ENCODE data around the gene ATXN1L.
A peak's percentile ranks its signal among the peaks of the same experiment; 100 is the strongest.
"Not testable (repeated sequence)": the region's sequence is repeated elsewhere in the genome, so short reads cannot be mapped to it uniquely, and the experiment has no call there.

The ATXN1L gene

DNA sequence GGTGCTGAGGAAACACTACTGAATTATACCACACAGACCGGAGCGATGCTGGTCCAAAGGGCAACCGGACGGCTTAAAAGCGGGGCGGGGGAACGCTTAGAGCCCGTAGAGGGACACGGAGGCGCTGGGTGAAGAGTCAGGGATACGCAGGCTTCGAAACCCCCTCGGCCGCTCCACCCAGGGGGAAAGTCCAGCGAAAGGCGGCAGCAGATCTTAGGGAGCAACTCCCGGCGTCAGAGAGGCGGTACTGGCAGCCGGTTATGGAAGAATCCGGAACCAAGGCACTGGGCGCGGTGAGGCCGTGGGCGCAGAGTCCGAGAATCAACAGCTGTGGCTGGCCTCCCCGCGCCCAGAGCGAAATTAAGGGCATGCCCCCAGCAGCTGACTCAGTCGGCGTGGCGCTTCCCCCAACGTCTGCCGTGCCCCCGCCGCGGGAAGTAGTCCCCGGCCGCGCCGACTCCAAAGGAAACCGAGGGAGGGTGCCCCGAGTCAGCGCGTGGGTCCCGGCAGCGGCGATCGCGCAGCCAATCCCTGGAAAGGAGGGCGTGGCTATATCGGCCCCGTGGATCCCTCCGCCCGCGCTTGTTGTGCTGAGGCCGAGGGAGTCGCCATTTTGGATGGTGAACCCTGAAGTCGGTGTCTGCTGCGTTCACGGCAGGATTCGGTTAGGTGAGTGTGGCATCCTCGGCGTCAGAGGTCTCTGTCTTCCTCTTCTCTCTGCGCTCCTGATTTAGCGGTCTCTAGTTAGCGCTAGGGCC is 49.3 kb downstream of the ATXN1L start, which contains the start of gene IST1:
TSS of gene IST1 (plus strand) at position 611 of the 758 bp plus-strand sequence. CDS start 20,110 bp downstream, outside the sequence.
- DNase-seq, result peak; percentile 98

GRCh38 chr16:71895679-71896365 is 50.0 kb downstream of the ATXN1L start:
- DNase-seq, result no peak

DNA sequence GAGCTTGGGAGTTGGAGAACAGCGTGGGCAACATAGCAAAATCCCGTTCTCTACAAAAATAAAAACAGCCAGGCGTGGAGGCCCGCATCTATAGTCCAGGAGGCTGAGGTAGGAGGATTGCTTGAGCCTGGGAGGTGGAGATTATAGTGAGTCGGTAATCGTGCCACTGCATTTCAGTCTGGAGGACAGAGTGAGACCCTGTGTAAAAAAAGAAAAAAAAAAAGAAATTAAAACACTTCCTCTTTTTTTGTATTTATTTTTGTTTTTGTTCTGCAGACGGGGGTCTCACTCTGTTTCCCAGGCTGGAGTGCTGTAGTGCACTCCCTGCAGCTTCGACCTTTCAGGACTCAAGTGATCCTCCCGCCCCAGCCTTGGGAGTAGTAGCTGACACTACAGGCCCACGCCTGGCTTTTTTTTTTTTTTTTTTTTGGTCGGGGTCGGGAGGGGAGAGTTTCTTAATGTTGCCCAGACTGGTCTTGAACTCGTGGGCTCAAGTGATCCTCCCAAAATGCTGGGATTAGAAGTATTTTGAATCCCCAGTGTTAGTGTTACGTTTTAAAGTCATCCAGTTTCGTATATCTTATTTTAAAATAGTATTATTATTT is 51.1 kb downstream of the ATXN1L start:
- DNase-seq, result no peak

DNA sequence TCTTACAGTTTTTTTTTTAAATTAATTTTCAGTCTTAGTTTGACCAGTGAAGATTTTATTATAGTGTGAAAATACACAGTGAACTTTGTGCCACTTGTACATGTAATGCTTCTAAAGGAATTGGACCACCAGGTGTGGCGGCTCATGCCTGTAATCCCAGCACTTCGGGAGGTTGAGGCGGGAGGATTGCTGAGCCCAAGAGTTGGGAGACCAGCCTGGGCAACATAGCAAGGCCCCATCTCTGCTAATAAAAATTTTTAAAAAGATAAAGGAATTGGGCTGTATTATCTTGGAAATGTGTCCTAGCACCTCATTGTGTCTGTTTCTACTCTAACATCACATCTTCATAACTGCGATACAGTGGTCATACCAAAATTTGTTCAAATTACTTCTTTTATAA is 53.4 kb downstream of the ATXN1L start:
- no peak for DNase-seq

DNA sequence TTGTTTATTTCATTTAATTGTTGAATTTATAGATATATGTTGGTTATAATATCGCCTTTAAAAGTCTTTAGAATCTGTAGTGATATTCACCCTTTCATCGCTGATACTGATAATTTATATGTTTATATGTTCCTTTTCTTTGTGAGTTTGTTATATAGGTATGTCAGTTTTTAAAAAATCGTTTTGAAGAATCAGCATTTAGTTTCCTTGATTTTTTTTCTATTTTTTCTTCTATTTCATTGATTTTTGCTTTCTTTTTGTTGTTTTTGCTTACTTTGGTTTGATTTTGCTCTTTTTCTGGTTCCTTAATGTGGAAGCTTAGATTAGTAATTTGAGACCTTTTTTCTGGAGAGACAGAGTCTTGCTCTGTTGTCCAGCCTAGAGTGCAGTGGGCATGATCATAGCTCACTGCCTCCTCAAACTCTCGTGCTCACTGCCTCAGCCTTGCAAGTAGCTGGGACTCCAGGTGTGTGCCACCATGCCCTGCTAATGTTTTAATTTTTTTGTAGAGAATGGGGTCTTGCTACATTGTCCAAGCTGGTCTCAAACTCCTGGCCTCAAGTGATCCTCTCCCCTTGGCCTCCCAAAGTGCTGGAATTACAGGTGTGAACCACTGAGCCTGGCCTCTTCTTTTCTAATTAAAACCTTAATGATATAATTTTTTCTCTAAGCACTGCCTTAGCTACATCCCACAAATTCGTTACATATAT is 57.0 kb downstream of the ATXN1L start:
- DNase-seq, result no peak

DNA sequence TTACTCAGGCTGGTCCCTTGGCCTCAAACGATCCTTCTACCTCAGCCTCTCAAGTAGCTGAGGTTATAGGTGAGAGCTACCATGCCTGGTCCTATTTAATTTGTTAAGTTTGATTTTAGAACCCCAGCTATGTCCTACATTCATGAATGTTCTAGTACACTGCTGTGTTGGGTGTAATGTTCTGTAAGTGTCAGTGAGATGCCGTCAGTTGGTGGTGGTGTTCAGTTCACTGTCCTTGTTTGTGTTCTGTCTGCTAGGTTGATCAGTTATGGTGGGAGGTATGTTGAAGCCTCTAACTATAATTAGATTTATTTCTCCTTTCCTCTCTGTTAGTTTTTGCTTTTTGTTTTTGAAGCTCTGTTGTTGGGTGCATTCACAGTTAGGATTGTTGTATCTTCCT is 57.8 kb downstream of the ATXN1L start:
- DNase-seq, result no peak

- DNase-seq, result no peak
Observed at GRCh38 chr16:71904239-71904638, 58.5 kb downstream of the ATXN1L start.

- DNase-seq, result not testable (repeated sequence)
Observed at GRCh38 chr16:71905765-71906164, 60.0 kb downstream of the ATXN1L start.
